HEK293T (cell line): ENCODE data around the gene METAP1D.

Experiments
- L3MBTL2 ChIP-seq: fragments of 450-650 bp; conservative IDR thresholded peaks from 2 replicates; pipeline ENCODE4 v1.6.1; 2016; ENCODE audit warnings: mild to moderate bottlenecking
- SUZ12 ChIP-seq: fragments of 450-650 bp; IDR thresholded peaks from 2 replicates; pipeline ENCODE4 v1.6.1; 2016; ENCODE audit warnings: mild to moderate bottlenecking

GRCh38 chr2:172102391-172103359, 102.9 kb downstream of the METAP1D start, which contains the start of gene DLX2:
- TF ChIP-seq L3MBTL2 (peak; percentile 84), SUZ12 (no peak)
